ENCODE results near the gene ELMO1.
A peak's percentile ranks its signal among the peaks of the same experiment; 100 is the strongest.

Gene ELMO1

DNA sequence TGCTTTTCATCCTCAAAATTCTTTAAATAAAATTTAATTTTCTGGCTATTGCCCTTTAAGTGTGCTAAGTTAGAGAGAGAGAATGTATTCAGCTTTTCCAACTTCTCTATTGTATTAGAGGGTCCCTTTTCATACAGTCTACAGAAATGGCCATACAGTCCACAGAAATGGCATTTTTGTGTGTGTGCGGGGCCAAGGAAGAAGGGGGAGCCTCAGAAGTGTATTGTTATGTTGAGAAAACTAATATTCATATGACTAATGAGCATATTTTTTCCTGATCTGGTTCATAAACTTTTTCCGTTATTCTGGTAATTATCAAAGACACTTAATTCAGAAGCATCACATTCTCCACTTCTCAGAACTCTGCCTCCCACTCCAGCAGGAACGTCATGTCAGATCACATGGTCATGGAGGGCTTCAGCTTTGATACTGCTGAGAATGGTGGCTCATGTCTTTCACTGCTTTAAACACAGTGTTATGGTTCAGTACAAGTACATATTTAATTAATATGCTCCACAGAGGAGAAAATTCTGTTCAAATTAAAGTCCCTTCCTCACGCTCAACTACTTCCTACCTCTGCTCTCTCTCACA is 37.1 kb downstream of the ELMO1 start:
- DNase-seq, result no peak
- Histone ChIP-seq H3K27me3 (replicated peaks; ENCODE audit: control insufficient read depth, insufficient read depth, low read length, poor library complexity, severe bottlenecking) (no peaks in the 10 kb centered on the region), H3K36me3 (ENCODE audit: control insufficient read depth, insufficient read depth, low read length) (no peaks in the 10 kb centered on the region), H3K4me1 (ENCODE audit: control insufficient read depth, insufficient read depth, low read length, poor library complexity, severe bottlenecking) (peaks cover 21% of the 10 kb centered on the region), H3K27ac (ENCODE audit: insufficient read depth, low read length, poor library complexity, severe bottlenecking) (peak overlapping the region; percentile 46), H3K9me3 (ENCODE audit: control insufficient read depth, low read length) (no peaks in the 10 kb centered on the region), H3K4me3 (ENCODE audit: insufficient read depth, low read depth, low read length, poor library complexity, severe bottlenecking) (no peak overlapping the region)

DNA sequence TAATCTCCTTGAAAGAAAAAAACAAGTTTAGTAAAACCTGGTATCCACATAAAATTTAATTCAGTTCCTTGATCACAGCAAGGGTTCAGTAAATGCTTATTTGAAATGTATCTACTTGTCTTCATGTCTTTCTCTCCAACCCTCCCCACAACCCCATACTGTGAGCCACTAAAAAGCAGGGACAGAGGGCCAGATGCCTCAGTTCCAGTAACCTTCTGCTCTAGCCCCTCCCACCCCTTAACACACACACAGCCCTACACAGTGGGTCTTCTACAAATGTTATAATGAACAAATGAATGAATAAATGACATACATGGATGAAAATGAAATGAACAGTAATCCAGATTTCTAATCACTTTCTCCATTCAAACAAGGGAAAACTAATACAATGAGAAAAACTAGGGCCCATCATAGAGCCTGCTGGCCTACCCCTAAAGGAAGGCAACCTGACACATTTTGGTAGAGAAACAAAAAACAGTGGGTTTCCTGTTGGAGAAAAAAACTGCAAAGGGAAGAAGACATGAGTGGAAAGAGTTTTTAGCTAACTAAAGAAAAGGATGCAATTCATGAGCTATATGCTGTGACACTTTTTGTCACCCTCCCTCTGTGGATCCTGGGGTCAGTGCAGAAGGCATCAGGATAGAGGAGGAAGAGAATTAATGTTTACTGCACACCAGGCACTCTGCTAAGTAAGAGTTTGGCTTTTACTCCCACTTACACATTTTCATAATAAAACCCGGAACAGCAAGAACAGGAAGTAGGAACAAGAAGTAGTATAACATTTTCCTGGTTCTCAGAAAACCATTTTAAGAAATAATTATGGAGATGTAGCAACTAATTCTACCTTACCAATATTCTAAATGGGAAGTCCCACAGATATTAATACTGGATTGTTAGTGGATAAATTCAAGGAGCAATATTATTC is 38.1 kb downstream of the ELMO1 start:
- H3K27me3 ChIP-seq (replicated peaks; ENCODE audit: control insufficient read depth, insufficient read depth, low read length, poor library complexity, severe bottlenecking), result no peaks in the 10 kb centered on the region
- no peak for DNase-seq
- no peaks in the 10 kb centered on the region for H3K36me3 ChIP-seq (ENCODE audit: control insufficient read depth, insufficient read depth, low read length)
- H3K27ac ChIP-seq (ENCODE audit: insufficient read depth, low read length, poor library complexity, severe bottlenecking), result peak overlapping the region; percentile 46
- H3K4me3 ChIP-seq (ENCODE audit: insufficient read depth, low read depth, low read length, poor library complexity, severe bottlenecking), result no peak overlapping the region
- peaks cover 21% of the 10 kb centered on the region for H3K4me1 ChIP-seq (ENCODE audit: control insufficient read depth, insufficient read depth, low read length, poor library complexity, severe bottlenecking)
- H3K9me3 ChIP-seq (ENCODE audit: control insufficient read depth, low read length), result no peaks in the 10 kb centered on the region

DNA sequence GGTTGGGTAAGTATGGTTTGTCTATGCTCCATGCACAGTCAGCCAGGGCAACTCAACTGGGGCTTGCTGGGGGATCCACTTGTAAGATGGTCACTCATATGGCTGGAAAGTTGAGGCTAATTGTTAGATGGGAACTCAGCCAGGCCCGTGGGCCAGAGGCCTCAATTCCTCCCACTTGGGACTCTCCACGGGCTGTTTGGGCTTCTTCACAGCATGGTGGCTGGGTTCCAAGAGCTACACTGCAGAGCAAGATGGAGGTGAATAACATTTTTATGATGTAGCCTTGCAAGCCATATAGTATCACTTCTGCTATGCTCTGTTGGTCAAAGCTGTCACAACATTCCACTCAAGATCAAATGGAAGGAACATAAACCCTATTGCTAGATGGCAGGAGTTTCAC is 39.2 kb downstream of the ELMO1 start:
- H3K4me3 ChIP-seq (ENCODE audit: insufficient read depth, low read depth, low read length, poor library complexity, severe bottlenecking), result peak overlapping the region; percentile 36

DNA sequence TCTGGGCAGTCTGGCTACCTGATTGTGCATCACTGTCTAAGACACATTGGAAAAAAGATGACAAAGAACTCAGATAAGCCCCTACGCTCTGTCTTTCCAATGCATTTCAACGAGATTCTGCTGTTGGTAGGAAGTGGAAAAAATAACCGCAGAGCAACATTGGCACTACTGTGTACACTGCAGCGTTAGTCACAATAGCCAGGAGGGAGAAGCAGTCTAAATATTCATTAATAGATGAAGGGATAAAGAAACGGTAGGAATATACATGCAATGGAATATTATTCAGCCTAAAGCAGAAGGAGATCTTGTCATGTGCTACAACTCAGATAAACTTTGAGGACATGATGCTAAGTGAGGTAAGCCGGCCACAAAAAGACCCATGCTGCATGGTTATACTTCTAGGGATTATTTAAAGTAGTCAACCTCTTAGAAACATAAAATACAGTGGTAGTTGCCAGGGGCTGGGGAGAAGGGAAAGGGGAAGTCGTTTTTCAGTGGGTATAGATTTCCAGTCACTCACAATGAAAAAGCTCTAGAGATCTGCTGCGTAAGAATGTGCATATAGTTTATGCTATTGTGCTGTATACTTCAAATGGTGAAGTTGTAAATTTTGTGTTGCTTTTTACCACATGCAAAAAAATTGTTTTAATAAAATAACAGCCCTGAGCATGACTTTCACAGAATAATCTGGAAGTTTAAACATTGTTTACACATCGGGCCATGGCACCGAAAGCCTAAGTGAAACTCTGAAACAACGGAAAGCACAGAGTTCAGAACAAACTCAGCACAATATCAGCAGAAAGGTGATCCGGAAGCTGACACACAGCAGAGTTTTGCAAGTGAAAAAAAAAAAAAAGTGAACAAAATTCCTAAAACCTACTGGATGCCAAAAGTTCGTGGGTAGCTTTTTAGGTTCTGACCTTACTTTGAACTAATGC is 40.1 kb downstream of the ELMO1 start:
- no peak for DNase-seq
- no peaks in the 10 kb centered on the region for H3K36me3 ChIP-seq (ENCODE audit: control insufficient read depth, insufficient read depth, low read length)
- H3K27me3 ChIP-seq (replicated peaks; ENCODE audit: control insufficient read depth, insufficient read depth, low read length, poor library complexity, severe bottlenecking), result no peaks in the 10 kb centered on the region
- H3K4me3 ChIP-seq (ENCODE audit: insufficient read depth, low read depth, low read length, poor library complexity, severe bottlenecking), result peak overlapping the region; percentile 36
- no peaks in the 10 kb centered on the region for H3K9me3 ChIP-seq (ENCODE audit: control insufficient read depth, low read length)
- H3K27ac ChIP-seq (ENCODE audit: insufficient read depth, low read length, poor library complexity, severe bottlenecking), result peak overlapping the region; percentile 43
- peaks cover 21% of the 10 kb centered on the region for H3K4me1 ChIP-seq (ENCODE audit: control insufficient read depth, insufficient read depth, low read length, poor library complexity, severe bottlenecking)

More for the DNA sequence above, 39.2 kb downstream of the ELMO1 start:
- Histone ChIP-seq H3K9me3 (ENCODE audit: control insufficient read depth, low read length) (no peaks in the 10 kb centered on the region), H3K27me3 (replicated peaks; ENCODE audit: control insufficient read depth, insufficient read depth, low read length, poor library complexity, severe bottlenecking) (no peaks in the 10 kb centered on the region), H3K36me3 (ENCODE audit: control insufficient read depth, insufficient read depth, low read length) (no peaks in the 10 kb centered on the region), H3K27ac (ENCODE audit: insufficient read depth, low read length, poor library complexity, severe bottlenecking) (no peak overlapping the region), H3K4me1 (ENCODE audit: control insufficient read depth, insufficient read depth, low read length, poor library complexity, severe bottlenecking) (peaks cover 21% of the 10 kb centered on the region)
- no peak for DNase-seq

DNA sequence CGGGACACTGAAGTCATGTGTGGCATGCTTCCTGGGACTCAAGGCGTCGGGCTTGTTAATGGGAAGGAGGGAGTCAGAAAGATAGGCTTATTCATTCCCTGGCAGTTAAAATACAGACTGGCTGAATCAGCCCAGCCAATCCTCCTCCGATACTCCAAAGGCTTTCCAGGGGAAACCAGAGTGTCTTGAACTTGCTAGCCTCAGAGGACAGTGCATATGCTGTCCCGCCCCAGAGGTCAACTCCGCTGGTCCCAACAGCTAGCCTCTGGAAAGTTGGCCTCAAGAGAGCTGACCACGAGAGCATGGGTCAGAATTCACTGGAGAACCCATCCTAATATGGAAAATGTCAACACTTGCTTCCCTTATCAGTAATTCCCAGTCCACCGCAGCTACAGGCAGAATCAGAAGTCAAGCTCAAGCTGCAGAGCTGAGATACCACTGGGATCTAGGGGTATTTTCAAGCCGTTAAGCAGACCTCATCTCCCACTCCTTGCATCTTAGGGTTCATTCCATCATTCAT is 43.0 kb downstream of the ELMO1 start:
- DNase-seq, result no peak

DNA sequence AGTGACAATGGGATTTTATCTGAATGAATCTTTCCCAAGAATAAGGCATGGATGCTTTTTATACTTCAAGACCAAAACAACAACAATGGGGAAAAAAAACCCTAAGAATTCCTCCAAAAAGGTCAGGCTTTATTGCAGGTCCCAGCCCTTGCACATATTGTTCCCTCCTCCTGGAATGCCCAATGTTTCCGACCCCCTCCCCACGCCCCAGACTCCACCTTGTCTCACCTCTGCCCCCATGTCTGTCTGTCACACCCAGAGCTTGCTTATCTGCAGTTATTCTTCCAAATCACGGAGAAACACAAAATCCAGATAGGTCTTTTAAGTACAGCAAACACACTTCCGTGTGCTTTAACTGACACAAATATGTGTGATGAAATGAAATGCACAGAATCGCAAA is 43.5 kb downstream of the ELMO1 start:
- H3K36me3 ChIP-seq (ENCODE audit: control insufficient read depth, insufficient read depth, low read length), result no peaks in the 10 kb centered on the region
- no peak overlapping the region for H3K4me3 ChIP-seq (ENCODE audit: insufficient read depth, low read depth, low read length, poor library complexity, severe bottlenecking)
- H3K27ac ChIP-seq (ENCODE audit: insufficient read depth, low read length, poor library complexity, severe bottlenecking), result no peak overlapping the region
- no peaks in the 10 kb centered on the region for H3K9me3 ChIP-seq (ENCODE audit: control insufficient read depth, low read length)
- peaks cover 8% of the 10 kb centered on the region for H3K4me1 ChIP-seq (ENCODE audit: control insufficient read depth, insufficient read depth, low read length, poor library complexity, severe bottlenecking)
- DNase-seq, result no peak
- no peaks in the 10 kb centered on the region for H3K27me3 ChIP-seq (replicated peaks; ENCODE audit: control insufficient read depth, insufficient read depth, low read length, poor library complexity, severe bottlenecking)

More for the DNA sequence above, 43.0 kb downstream of the ELMO1 start:
- Histone ChIP-seq H3K27ac (ENCODE audit: insufficient read depth, low read length, poor library complexity, severe bottlenecking) (no peak overlapping the region), H3K9me3 (ENCODE audit: control insufficient read depth, low read length) (no peaks in the 10 kb centered on the region), H3K4me1 (ENCODE audit: control insufficient read depth, insufficient read depth, low read length, poor library complexity, severe bottlenecking) (peaks cover 14% of the 10 kb centered on the region), H3K4me3 (ENCODE audit: insufficient read depth, low read depth, low read length, poor library complexity, severe bottlenecking) (no peak overlapping the region), H3K27me3 (replicated peaks; ENCODE audit: control insufficient read depth, insufficient read depth, low read length, poor library complexity, severe bottlenecking) (no peaks in the 10 kb centered on the region), H3K36me3 (ENCODE audit: control insufficient read depth, insufficient read depth, low read length) (no peaks in the 10 kb centered on the region)

DNA sequence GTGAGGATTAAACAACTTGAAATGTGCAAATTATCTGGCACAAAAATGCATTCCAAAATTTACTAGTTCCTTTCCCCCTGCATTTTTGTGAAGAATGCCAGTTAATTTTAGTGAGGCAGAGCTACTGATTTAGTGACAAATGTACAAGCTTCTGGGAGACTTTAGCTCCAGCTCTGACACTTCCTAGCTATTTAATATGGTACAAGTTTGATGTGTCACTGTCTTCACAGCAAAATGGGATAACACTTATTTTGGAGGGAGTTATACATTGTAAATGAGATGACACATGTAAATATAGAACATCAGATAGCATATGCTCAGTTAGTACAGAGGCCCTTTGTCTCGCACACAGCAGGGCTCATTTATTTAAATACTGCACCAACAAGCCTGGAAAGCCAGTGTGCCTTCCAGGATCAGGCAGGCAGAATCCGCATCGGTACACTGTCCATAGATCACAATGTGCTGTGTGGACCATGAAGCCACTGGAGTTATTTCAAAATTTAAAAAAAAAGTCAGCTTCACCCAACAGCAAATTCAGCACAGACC is 48.7 kb downstream of the ELMO1 start:
- H3K36me3 ChIP-seq (ENCODE audit: control insufficient read depth, insufficient read depth, low read length), result no peaks in the 10 kb centered on the region
- H3K27ac ChIP-seq (ENCODE audit: insufficient read depth, low read length, poor library complexity, severe bottlenecking), result no peak overlapping the region
- H3K4me1 ChIP-seq (ENCODE audit: control insufficient read depth, insufficient read depth, low read length, poor library complexity, severe bottlenecking), result no peaks in the 10 kb centered on the region

DNA sequence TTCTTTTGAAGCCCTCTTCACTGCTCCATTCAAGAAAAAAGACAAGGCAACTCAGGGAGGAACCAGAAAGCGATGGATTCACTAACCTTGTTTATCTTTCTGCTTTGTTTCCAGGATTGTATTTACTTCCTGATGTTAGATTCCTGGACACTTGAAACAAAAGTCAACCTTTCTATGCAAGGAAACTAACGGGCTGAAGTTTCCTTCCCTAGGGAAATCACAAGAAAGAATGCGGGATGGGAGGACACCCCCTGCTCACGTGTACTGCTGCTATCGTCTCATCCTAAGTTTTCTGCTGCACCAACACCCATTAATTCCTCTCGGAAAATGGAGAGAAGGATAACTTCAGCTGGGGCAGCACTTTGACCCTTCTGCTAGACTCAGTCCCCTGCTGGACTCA is 50.3 kb downstream of the ELMO1 start:
- H3K9me3 ChIP-seq (ENCODE audit: control insufficient read depth, low read length), result no peaks in the 10 kb centered on the region
- no peaks in the 10 kb centered on the region for H3K36me3 ChIP-seq (ENCODE audit: control insufficient read depth, insufficient read depth, low read length)
- no peak overlapping the region for H3K27ac ChIP-seq (ENCODE audit: insufficient read depth, low read length, poor library complexity, severe bottlenecking)
- no peaks in the 10 kb centered on the region for H3K4me1 ChIP-seq (ENCODE audit: control insufficient read depth, insufficient read depth, low read length, poor library complexity, severe bottlenecking)
- DNase-seq, result no peak
- no peaks in the 10 kb centered on the region for H3K27me3 ChIP-seq (replicated peaks; ENCODE audit: control insufficient read depth, insufficient read depth, low read length, poor library complexity, severe bottlenecking)
- H3K4me3 ChIP-seq (ENCODE audit: insufficient read depth, low read depth, low read length, poor library complexity, severe bottlenecking), result no peak overlapping the region

More for the DNA sequence above, 48.7 kb downstream of the ELMO1 start:
- no peaks in the 10 kb centered on the region for H3K9me3 ChIP-seq (ENCODE audit: control insufficient read depth, low read length)
- H3K27me3 ChIP-seq (replicated peaks; ENCODE audit: control insufficient read depth, insufficient read depth, low read length, poor library complexity, severe bottlenecking), result no peaks in the 10 kb centered on the region
- H3K4me3 ChIP-seq (ENCODE audit: insufficient read depth, low read depth, low read length, poor library complexity, severe bottlenecking), result no peak overlapping the region
- DNase-seq, result no peak

DNA sequence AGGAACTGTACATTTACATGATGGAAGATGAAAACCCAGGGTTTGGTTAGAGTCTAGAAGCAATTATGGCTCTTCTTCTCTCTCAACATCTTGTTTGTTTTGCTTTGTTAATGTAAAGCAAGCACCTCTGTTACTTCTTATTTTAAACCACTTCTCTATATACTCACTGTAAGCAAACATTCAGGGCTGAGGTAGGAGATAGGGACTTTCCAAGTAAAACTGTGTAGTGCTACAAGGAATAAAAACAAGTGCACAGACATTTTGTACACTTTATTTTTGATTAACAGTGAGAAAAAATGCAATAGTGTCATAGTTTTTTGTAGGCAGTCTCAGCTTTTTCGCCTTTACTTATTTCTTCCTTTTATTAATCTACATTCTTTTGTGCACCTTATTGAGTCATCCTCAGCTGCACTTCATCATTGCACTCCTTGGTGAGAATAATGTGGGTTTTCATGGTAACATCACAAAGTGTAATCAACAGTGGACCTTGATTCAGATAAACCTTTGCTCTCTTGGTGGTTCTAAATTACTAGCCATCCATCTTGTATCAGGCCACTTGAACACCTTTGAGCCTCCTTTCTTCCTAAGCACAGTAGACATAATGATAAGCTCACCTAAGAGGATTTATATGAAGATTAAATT is 52.9 kb downstream of the ELMO1 start:
- Histone ChIP-seq H3K4me1 (ENCODE audit: control insufficient read depth, insufficient read depth, low read length, poor library complexity, severe bottlenecking) (peaks cover under 1% of the 10 kb centered on the region), H3K27me3 (replicated peaks; ENCODE audit: control insufficient read depth, insufficient read depth, low read length, poor library complexity, severe bottlenecking) (no peaks in the 10 kb centered on the region), H3K4me3 (ENCODE audit: insufficient read depth, low read depth, low read length, poor library complexity, severe bottlenecking) (no peak overlapping the region), H3K36me3 (ENCODE audit: control insufficient read depth, insufficient read depth, low read length) (no peaks in the 10 kb centered on the region), H3K27ac (ENCODE audit: insufficient read depth, low read length, poor library complexity, severe bottlenecking) (no peak overlapping the region), H3K9me3 (ENCODE audit: control insufficient read depth, low read length) (no peaks in the 10 kb centered on the region)
- DNase-seq, result no peak

Data from effector memory CD4-positive, alpha-beta T cell (primary cell).